Spleen (tissue), 7 donors: ENCODE results near the gene ZNF438.
"Not testable (repeated sequence)": the region's sequence is repeated elsewhere in the genome, so short reads cannot be mapped to it uniquely, and the experiment has no call there.

Source experiments
- POLR2A ChIP-seq, 3 donors: fragments of 450-650 bp; IDR thresholded peaks; one replicate each; pipeline ENCODE4 v1.5.1; 2017; ENCODE audit warnings: antibody characterized with exemption in 3 of 3, mild to moderate bottlenecking in 1 of 3
- TF ChIP-seq, protein P1 (sequence below), 11 experiments: fragments of 200-600 bp in 7 of 11; fragments of 450-650 bp in 4 of 11; sonication (generic) in 4 of 11; IDR thresholded peaks in 8 of 11; conservative IDR thresholded peaks in 3 of 11; 1 replicate in 7 of 11; 2 replicates in 4 of 11; pipeline versions ENCODE4 v1.4.0 to v1.8.0; 2016 to 2021; ENCODE audit warnings: antibody characterized with exemption in 11 of 11, inconsistent platforms in 4 of 11, mild to moderate bottlenecking in 1 of 11
- donor health status: DM: no; HTN: no; CAD: no; lungs with moderate emphysema.
- donor health status: DM: no; HTN: no; CAD: no.
- donor health status: DM: no; HTN: no; CAD: no.

DNA sequence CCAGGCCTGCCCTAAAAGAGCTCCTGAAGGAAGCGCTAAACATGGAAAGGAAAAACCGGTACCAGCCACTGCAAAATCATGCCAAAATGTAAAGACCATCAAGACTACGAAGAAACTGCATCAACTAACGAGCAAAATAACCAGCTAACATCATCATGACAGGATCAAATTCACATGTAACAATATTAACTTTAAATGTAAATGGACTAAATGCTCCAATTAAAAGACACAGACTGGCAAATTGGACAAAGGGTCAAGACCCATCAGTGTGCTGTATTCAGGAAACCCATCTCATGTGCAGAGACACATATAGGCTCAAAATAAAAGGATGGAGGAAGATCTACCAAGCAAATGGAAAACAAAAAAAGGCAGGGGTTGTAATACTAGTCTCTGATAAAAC is 82.4 kb downstream of the ZNF438 start:
- TF ChIP-seq, protein P1, sequence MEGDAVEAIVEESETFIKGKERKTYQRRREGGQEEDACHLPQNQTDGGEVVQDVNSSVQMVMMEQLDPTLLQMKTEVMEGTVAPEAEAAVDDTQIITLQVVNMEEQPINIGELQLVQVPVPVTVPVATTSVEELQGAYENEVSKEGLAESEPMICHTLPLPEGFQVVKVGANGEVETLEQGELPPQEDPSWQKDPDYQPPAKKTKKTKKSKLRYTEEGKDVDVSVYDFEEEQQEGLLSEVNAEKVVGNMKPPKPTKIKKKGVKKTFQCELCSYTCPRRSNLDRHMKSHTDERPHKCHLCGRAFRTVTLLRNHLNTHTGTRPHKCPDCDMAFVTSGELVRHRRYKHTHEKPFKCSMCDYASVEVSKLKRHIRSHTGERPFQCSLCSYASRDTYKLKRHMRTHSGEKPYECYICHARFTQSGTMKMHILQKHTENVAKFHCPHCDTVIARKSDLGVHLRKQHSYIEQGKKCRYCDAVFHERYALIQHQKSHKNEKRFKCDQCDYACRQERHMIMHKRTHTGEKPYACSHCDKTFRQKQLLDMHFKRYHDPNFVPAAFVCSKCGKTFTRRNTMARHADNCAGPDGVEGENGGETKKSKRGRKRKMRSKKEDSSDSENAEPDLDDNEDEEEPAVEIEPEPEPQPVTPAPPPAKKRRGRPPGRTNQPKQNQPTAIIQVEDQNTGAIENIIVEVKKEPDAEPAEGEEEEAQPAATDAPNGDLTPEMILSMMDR (IDR thresholded peaks at IDR 0.05 in 8 of 11, conservative IDR thresholded peaks at IDR 0.05 in 3 of 11) = not testable (repeated sequence)
- not testable (repeated sequence) for TF ChIP-seq POLR2A (IDR thresholded peaks at IDR 0.05)
